SK-N-SH (cell line): ENCODE results near the gene SFXN5. TPM values are rescaled to one million over a fixed set of nuclear protein-coding genes. Genes with fewer than 3 reads are reported as not detected.
"Not testable (repeated sequence)": the region's sequence is repeated elsewhere in the genome, so short reads cannot be mapped to it uniquely, and the experiment has no call there.

Experiments
- CTCF ChIA-PET: fragments of 300-600, 350-600 bp; formaldehyde crosslinking; extraction: SDS; loops from one replicate; lab custom pipeline; 2021; lab: Yijun Ruan, JAX
- POLR2A ChIA-PET: fragments of 350-600 bp; sonication (Branson Sonifier 250); formaldehyde crosslinking; extraction: SDS; loops from one replicate; lab custom pipeline; 2020; ENCODE audit warnings: antibody characterized with exemption, inconsistent platforms; lab: Yijun Ruan, JAX
- DNase-seq: peaks from one replicate; pipeline ENCODE4 v3.0.0; 2012
- H2AFZ ChIP-seq: fragments of 200-600 bp; sonication (generic); 2 replicates; pipeline ENCODE4 v1.8.1; 2016; ENCODE audit warnings: antibody characterized with exemption, mild to moderate bottlenecking, low read depth
- H3F3A ChIP-seq: fragments of 200-600 bp; sonication (generic); replicated peaks from 2 replicates; pipeline ENCODE3; 2016; ENCODE audit warnings: antibody characterized with exemption, mild to moderate bottlenecking; ENCODE audit not compliant: insufficient read depth
- H3K27ac ChIP-seq, 2 experiments: fragments of 200-500 bp in 1 of 2; fragments of 200-600 bp in 1 of 2; sonication (Bioruptor generic) in 1 of 2; sonication (generic), shearing (Covaris generic) in 1 of 2; 2 replicates each; pipeline versions ENCODE4 v1.5.1 to v1.6.1; 2014 to 2016; ENCODE audit warnings: low read depth in 2 of 2, inconsistent platforms in 1 of 2, low read length in 1 of 2, mild to moderate bottlenecking in 1 of 2, mixed read lengths in 1 of 2
- H3K27me3 ChIP-seq: fragments of 200-600 bp; sonication (generic), shearing (Covaris generic); 2 replicates; pipeline ENCODE4 v1.6.1; 2016; ENCODE audit warnings: mixed run types; ENCODE audit not compliant: insufficient read depth
- H3K36me3 ChIP-seq, 2 experiments: fragments of 200-500 bp in 1 of 2; fragments of 200-600 bp in 1 of 2; sonication (Bioruptor generic) in 1 of 2; sonication (generic) in 1 of 2; replicated peaks in 1 of 2; 2 replicates each; pipeline versions ENCODE3 to v1.5.1; 2014 to 2016; ENCODE audit warnings: low read length in 1 of 2, mild to moderate bottlenecking in 1 of 2; ENCODE audit not compliant: insufficient read depth in 2 of 2, control insufficient read depth in 1 of 2
- H3K4me1 ChIP-seq, 2 experiments: fragments of 200-500 bp in 1 of 2; fragments of 200-600 bp in 1 of 2; sonication (Bioruptor generic) in 1 of 2; sonication (generic), shearing (Covaris generic) in 1 of 2; 2 replicates each; pipeline versions ENCODE4 v1.5.1 to v1.6.1; 2014 to 2016; ENCODE audit warnings: low read depth in 1 of 2, low read length in 1 of 2, mixed run types in 1 of 2; ENCODE audit not compliant: insufficient read depth in 2 of 2, control insufficient read depth in 1 of 2
- H3K4me2 ChIP-seq: fragments of 200-600 bp; sonication (generic), shearing (Covaris generic); 2 replicates; pipeline ENCODE4 v1.6.1; 2017; ENCODE audit warnings: mixed run types
- H3K4me3 ChIP-seq, 2 experiments: fragments of 200-500 bp in 1 of 2; fragments of 200-600 bp in 1 of 2; sonication (Bioruptor generic) in 1 of 2; sonication (generic), shearing (Covaris generic) in 1 of 2; 2 replicates each; pipeline versions ENCODE4 v1.5.1 to v1.8.1; 2014 to 2016; ENCODE audit warnings: low read depth in 2 of 2, inconsistent platforms in 1 of 2, low read length in 1 of 2, mild to moderate bottlenecking in 1 of 2, mixed read lengths in 1 of 2, moderate library complexity in 1 of 2
- H3K79me2 ChIP-seq: fragments of 200-600 bp; sonication (generic); 2 replicates; pipeline ENCODE4 v1.8.1; 2017; ENCODE audit warnings: mild to moderate bottlenecking; ENCODE audit not compliant: insufficient read depth
- H3K9ac ChIP-seq: fragments of 200-600 bp; sonication (generic); 2 replicates; pipeline ENCODE4 v1.6.1; 2017; ENCODE audit warnings: mixed run types
- H3K9me2 ChIP-seq: fragments of 200-600 bp; sonication (generic); 2 replicates; pipeline ENCODE4 v1.6.1; 2017; ENCODE audit warnings: mixed run types
- H3K9me3 ChIP-seq: fragments of 200-600 bp; sonication (generic); 2 replicates; pipeline ENCODE4 v1.6.1; 2017; ENCODE audit warnings: mixed run types, mild to moderate bottlenecking, moderate library complexity
- H4K20me1 ChIP-seq: fragments of 200-600 bp; sonication (generic); 2 replicates; pipeline ENCODE4 v1.6.1; 2017; ENCODE audit warnings: mild to moderate bottlenecking, mixed run types; ENCODE audit not compliant: insufficient read depth
- FOXJ3 ChIP-seq: sonication (generic); formaldehyde crosslinking; IDR thresholded peaks from 2 replicates; pipeline ENCODE4 v1.5.1; 2020; ENCODE audit warnings: mild to moderate bottlenecking, missing genetic modification reagents
- RFX5 ChIP-seq: IDR thresholded peaks from 2 replicates; pipeline ENCODE4 v1.6.1; 2012; ENCODE audit warnings: mild to moderate bottlenecking, improper control_type of control experiment, low read length
- SIN3A ChIP-seq: IDR thresholded peaks from 2 replicates; pipeline ENCODE4 v1.6.1; 2012; ENCODE audit warnings: low read depth, mild to moderate bottlenecking, low read length, moderate library complexity, borderline replicate concordance
- SMC3 ChIP-seq: IDR thresholded peaks from 2 replicates; pipeline ENCODE4 v1.6.1; 2012; ENCODE audit warnings: low read depth, low read length, improper control_type of control experiment
- WGBS: methylation state at CpG from one replicate; pipeline ENCODE4 v1.1.6; 2017; ENCODE audit warnings: low lambda C conversion rate; 5-methylcytosine and 5-hydroxymethylcytosine counted together
- polyA plus RNA-seq, 3 experiments: library from polyadenylated mRNA; depleted of rRNA; stranded (reverse); fragments of >200 nt; gene quantifications; 2 replicates each; pipeline ENCODE4 v1.2.3, GENCODE V29; 2012
- TF ChIP-seq, protein P1 (sequence below): IDR thresholded peaks from 2 replicates; pipeline ENCODE4 v1.4.0; 2012; ENCODE audit warnings: low read depth, borderline replicate concordance

Gene SFXN5
- polyA plus RNA-seq, 1 of the 3 experiments (the other 2 are of a cell fraction), result 9.9 TPM

DNA sequence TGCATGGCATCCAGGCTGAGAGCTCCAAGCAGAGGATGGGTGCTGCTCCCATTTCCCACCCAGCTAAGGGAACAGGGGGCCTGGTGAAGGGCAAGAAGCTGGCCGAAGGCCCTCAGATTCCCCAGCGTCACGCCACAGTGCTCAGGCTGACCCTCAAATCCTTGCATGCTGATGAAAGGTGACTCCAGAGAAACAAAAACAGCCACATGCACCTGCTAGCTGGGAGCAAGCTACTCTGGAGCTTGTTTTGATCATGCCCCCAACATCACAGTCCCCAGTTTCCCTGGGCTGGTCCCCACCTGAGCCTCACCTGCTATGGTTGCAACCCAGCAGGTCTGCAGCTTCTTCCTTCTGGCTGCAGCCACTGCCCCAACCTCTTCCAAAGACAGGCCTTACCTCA, 28.0 kb upstream of the SFXN5 start (continued):
- TF ChIP-seq, protein P1, sequence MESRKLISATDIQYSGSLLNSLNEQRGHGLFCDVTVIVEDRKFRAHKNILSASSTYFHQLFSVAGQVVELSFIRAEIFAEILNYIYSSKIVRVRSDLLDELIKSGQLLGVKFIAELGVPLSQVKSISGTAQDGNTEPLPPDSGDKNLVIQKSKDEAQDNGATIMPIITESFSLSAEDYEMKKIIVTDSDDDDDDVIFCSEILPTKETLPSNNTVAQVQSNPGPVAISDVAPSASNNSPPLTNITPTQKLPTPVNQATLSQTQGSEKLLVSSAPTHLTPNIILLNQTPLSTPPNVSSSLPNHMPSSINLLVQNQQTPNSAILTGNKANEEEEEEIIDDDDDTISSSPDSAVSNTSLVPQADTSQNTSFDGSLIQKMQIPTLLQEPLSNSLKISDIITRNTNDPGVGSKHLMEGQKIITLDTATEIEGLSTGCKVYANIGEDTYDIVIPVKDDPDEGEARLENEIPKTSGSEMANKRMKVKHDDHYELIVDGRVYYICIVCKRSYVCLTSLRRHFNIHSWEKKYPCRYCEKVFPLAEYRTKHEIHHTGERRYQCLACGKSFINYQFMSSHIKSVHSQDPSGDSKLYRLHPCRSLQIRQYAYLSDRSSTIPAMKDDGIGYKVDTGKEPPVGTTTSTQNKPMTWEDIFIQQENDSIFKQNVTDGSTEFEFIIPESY, result no peak
- TF ChIP-seq SMC3 (no peak), RFX5 (no peak)

DNA sequence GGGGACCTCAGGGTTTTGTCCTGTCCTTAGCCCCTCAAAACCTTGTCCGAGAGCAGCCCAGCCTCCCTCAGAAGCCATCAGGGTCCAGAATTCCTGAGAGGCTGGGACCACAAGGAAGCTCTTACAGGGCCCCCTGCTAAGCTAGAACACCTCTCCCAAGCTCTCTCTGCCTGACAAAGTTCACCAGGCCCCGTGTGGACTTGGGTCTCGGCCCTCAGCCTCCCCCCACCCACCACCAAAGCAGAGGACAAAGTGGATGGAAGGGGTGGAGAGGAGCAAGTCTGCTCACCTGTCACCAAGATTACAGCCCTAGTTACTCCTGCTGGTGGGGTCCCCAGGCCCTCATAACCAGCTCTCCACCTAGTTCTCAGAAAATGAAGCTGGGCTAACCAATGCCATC, 24.4 kb upstream of the SFXN5 start:
- CTCF ChIA-PET, result interaction anchor here (1.0 to 21.6 kb wide), 6 partner anchors 8 to 203 kb away, joined by 3 to 267 read pairs (median 5); no protein-coding TSS in a partner anchor
- Histone ChIP-seq H3K9me3 (no peaks in the 10 kb centered on the region), H3K4me3 (no peak overlapping the region), H4K20me1 (peaks cover 83% of the 10 kb centered on the region), H3K9me2 (no peaks in the 10 kb centered on the region), H2AFZ (no peak overlapping the region), H3K27ac (no peak overlapping the region), H3K4me2 (no peak overlapping the region), H3K9ac (no peak overlapping the region), H3K27me3 (no peaks in the 10 kb centered on the region), H3K4me1 (peaks cover 11 to 18% of the 10 kb centered on the region in 2 experiments; a peak in 2 of 4 replicates), H3K36me3 (peaks cover 0 to 4% of the 10 kb centered on the region in 2 experiments), H3K79me2 (peaks cover 97% of the 10 kb centered on the region), H3F3A (peaks cover 2% of the 10 kb centered on the region)
- TF ChIP-seq SIN3A (no peak), FOXJ3 (no peak)
- POLR2A ChIA-PET, result no interaction called here
- DNase-seq, result no peak
- WGBS, result 90% methylated on average over 3 of the region's 3 CpGs

- H3K9me3 ChIP-seq, H3K4me3 ChIP-seq, H2AFZ ChIP-seq, H3K9ac ChIP-seq, H3K9me2 ChIP-seq, H3K36me3 ChIP-seq, DNase-seq, H3K27me3 ChIP-seq, H3K27ac ChIP-seq, H3K4me2 ChIP-seq, POLR2A ChIA-PET: not testable (repeated sequence)
- Histone ChIP-seq H3K4me1 (peaks cover 18 to 29% of the 10 kb centered on the region in 2 experiments; a peak in 2 of 4 replicates), H3F3A (peaks cover 13% of the 10 kb centered on the region), H4K20me1 (peaks cover 73% of the 10 kb centered on the region), H3K79me2 (peaks cover 93% of the 10 kb centered on the region)
- CTCF ChIA-PET, result interaction anchor here (0.9 to 21.6 kb wide), 8 partner anchors 8 to 120 kb away, joined by 3 to 267 read pairs (median 6); partner anchors contain the start of gene RAB11FIP5
- 93% methylated on average over 17 of the region's 17 CpGs for WGBS
Observed at GRCh38 chr2:73093601-73094218, 22.2 kb upstream of the SFXN5 start.
